Measurements from ENCODE around the gene EPAS1. TPM values are rescaled to one million over a fixed set of nuclear protein-coding genes. Genes with fewer than 3 reads are reported as not detected.

The EPAS1 gene
- total RNA-seq, 1 experiment from 2014 or later: 77.3 TPM

DNA sequence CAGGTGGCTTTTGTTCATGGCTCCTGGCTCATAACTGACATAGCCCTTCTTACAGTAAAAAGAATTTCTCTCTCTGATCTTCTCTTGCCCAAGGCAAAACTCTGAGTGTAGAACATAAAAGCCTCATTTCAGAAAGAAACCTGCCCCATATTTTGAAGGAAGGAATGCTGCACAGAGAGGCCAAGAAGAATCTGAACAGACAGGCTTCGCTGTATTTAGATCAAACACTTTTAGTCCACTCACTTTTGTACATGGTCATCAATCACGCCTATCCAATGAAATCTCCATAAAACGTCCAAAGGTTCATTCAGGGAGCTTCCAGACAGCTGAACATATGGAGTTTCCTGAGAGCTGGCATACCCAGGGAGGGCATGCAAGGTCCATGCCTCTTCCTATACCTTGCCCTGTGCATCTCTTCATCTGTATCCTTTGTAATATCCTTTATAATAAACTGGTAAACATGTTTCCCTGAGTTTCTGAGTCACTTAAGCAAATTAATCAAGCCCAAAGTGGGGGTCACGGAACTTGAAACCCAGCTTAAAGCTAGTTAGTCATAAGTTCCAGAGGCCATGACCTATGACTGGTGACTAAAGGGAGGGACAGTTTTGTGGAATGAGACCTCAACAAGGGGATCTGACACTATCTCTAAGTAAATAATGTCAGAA is 119.7 kb downstream of the EPAS1 start:
- Mint-ChIP-seq H3K36me3 (ENCODE audit: insufficient read depth, unreplicated experiment) (peaks cover 12% of the 10 kb centered on the region), H3K9me3 (ENCODE audit: unreplicated experiment) (peaks cover 42% of the 10 kb centered on the region), H3K27me3 (ENCODE audit: insufficient read depth, unreplicated experiment) (no peaks in the 10 kb centered on the region), H3K4me3 (ENCODE audit: unreplicated experiment) (no peak overlapping the region), H3K4me1 (ENCODE audit: low read depth, unreplicated experiment) (no peaks in the 10 kb centered on the region), H3K27ac (ENCODE audit: unreplicated experiment) (peak overlapping the region; percentile 48)
- CTCF ChIA-PET: no interaction called here
- no TSS peak for BruUV-seq (replicated peaks)
- H3K4me3 ChIP-seq (ENCODE audit: low read depth, low read length): no peak overlapping the region
- H3K27me3 ChIP-seq (replicated peaks; ENCODE audit: control insufficient read depth, insufficient read depth, low read length): no peaks in the 10 kb centered on the region
- peaks cover 12% of the 10 kb centered on the region for H3K9me3 ChIP-seq
- no peaks in the 10 kb centered on the region for H3K36me3 ChIP-seq (ENCODE audit: control insufficient read depth, insufficient read depth, low read length)
- DNase-seq: peak in 1 of 2 experiments; percentile 50
- POLR2A ChIA-PET: interaction anchor here (0.6 kb wide), 1 partner anchor 238 kb away, joined by 3 read pairs; no protein-coding TSS in a partner anchor
- intact Hi-C loops (cut with micrococcal nuclease; ENCODE audit: unreplicated experiment): no loop called here
- H3K4me1 ChIP-seq: 0 out of 2 replicates have a peak, but pooled peaks cover 4% of the 10 kb centered on the region
- TF ChIP-seq, protein P1, sequence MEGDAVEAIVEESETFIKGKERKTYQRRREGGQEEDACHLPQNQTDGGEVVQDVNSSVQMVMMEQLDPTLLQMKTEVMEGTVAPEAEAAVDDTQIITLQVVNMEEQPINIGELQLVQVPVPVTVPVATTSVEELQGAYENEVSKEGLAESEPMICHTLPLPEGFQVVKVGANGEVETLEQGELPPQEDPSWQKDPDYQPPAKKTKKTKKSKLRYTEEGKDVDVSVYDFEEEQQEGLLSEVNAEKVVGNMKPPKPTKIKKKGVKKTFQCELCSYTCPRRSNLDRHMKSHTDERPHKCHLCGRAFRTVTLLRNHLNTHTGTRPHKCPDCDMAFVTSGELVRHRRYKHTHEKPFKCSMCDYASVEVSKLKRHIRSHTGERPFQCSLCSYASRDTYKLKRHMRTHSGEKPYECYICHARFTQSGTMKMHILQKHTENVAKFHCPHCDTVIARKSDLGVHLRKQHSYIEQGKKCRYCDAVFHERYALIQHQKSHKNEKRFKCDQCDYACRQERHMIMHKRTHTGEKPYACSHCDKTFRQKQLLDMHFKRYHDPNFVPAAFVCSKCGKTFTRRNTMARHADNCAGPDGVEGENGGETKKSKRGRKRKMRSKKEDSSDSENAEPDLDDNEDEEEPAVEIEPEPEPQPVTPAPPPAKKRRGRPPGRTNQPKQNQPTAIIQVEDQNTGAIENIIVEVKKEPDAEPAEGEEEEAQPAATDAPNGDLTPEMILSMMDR (IDR thresholded peaks at IDR 0.05; ENCODE audit: insufficient read depth in 1 of 2, low read depth in 1 of 2, low read length in 1 of 2, severe bottlenecking in 1 of 2, unreplicated experiment in 1 of 2): no peak

DNA sequence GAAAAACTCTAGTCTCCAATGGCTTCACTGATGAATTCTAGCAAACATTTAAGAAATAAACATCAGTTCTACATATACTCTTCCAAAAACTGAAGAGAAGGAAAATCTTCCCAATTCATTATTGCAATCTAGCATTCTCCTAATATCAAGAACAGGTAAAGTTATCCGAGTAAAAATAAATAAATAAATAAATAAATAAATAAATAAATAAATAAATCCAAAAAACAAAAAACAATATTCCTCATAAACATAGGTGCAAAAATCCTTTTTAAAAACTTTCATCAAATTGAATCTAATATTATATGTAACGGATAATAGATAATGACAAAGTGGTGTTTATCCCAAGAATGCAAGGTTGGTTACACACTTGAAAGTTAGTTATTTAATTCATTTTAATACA is 123.7 kb downstream of the EPAS1 start:
- Histone ChIP-seq H3K4me1 (0 out of 2 replicates have a peak, but pooled peaks cover 1% of the 10 kb centered on the region), H3K27me3 (replicated peaks; ENCODE audit: control insufficient read depth, insufficient read depth, low read length) (no peaks in the 10 kb centered on the region), H3K4me3 (ENCODE audit: low read depth, low read length) (no peak overlapping the region), H3K9me3 (peaks cover 10% of the 10 kb centered on the region), H3K36me3 (ENCODE audit: control insufficient read depth, insufficient read depth, low read length) (no peaks in the 10 kb centered on the region)
- ChIA-PET POLR2A (no interaction called here), CTCF (no interaction called here)
- Mint-ChIP-seq H3K4me1 (ENCODE audit: low read depth, unreplicated experiment) (no peaks in the 10 kb centered on the region), H3K4me3 (ENCODE audit: unreplicated experiment) (no peak overlapping the region), H3K27me3 (ENCODE audit: insufficient read depth, unreplicated experiment) (no peaks in the 10 kb centered on the region), H3K9me3 (ENCODE audit: unreplicated experiment) (peaks cover 29% of the 10 kb centered on the region), H3K27ac (ENCODE audit: unreplicated experiment) (no peak overlapping the region), H3K36me3 (ENCODE audit: insufficient read depth, unreplicated experiment) (peaks cover 12% of the 10 kb centered on the region)
- no TSS peak for BruUV-seq (replicated peaks)
- intact Hi-C loops (cut with micrococcal nuclease; ENCODE audit: unreplicated experiment): no loop called here
- TF ChIP-seq, protein P1 (IDR thresholded peaks at IDR 0.05; ENCODE audit: insufficient read depth in 1 of 2, low read depth in 1 of 2, low read length in 1 of 2, severe bottlenecking in 1 of 2, unreplicated experiment in 1 of 2): no peak
- DNase-seq: no peak

GRCh38 chr2:46421361-46421760 is 124.2 kb downstream of the EPAS1 start:
- Histone ChIP-seq H3K4me1 (no peaks in the 10 kb centered on the region), H3K36me3 (ENCODE audit: control insufficient read depth, insufficient read depth, low read length) (no peaks in the 10 kb centered on the region), H3K4me3 (ENCODE audit: low read depth, low read length) (no peak overlapping the region), H3K27me3 (replicated peaks; ENCODE audit: control insufficient read depth, insufficient read depth, low read length) (no peaks in the 10 kb centered on the region), H3K9me3 (peaks cover 6% of the 10 kb centered on the region)
- BruUV-seq (replicated peaks): no TSS peak
- Mint-ChIP-seq H3K4me1 (ENCODE audit: low read depth, unreplicated experiment) (no peaks in the 10 kb centered on the region), H3K36me3 (ENCODE audit: insufficient read depth, unreplicated experiment) (peaks cover 12% of the 10 kb centered on the region), H3K27ac (ENCODE audit: unreplicated experiment) (no peak overlapping the region), H3K27me3 (ENCODE audit: insufficient read depth, unreplicated experiment) (no peaks in the 10 kb centered on the region), H3K4me3 (ENCODE audit: unreplicated experiment) (no peak overlapping the region), H3K9me3 (ENCODE audit: unreplicated experiment) (peaks cover 25% of the 10 kb centered on the region)
- intact Hi-C loops (cut with micrococcal nuclease; ENCODE audit: unreplicated experiment): no loop called here
- ChIA-PET POLR2A (no interaction called here), CTCF (no interaction called here)
- TF ChIP-seq, protein P1 (IDR thresholded peaks at IDR 0.05; ENCODE audit: insufficient read depth in 1 of 2, low read depth in 1 of 2, low read length in 1 of 2, severe bottlenecking in 1 of 2, unreplicated experiment in 1 of 2): no peak
- DNase-seq: no peak
